SKM-1 (cell line): ENCODE measurements around the gene SDSL.

Experiments used
- DNase-seq: peaks from one replicate; lab custom pipeline; 2025; ENCODE audit not compliant: unreplicated experiment; lab: John Stamatoyannopoulos, UW

The SDSL gene

DNA sequence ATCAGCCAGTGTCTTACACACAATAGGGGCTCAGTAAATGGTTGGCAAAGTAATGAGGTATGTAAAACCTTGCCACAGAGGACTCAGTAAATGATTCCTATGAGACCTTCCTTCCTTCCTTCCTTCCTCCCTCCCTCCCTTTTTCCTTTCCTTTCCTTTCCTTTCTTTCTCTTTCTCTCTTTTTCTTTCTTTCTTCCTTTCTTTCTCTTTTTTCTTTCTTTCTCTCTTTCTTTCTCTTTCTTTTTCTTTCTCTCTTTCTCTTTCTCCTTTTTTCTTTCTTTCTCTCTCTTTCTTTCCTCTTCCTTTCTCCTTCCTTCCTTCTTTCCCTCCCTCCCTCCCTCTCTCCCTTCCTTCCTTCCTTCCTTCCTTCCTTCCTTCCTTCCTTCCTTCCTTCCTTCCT lies 26.0 kb upstream of the SDSL start:
- no peak for DNase-seq

DNA sequence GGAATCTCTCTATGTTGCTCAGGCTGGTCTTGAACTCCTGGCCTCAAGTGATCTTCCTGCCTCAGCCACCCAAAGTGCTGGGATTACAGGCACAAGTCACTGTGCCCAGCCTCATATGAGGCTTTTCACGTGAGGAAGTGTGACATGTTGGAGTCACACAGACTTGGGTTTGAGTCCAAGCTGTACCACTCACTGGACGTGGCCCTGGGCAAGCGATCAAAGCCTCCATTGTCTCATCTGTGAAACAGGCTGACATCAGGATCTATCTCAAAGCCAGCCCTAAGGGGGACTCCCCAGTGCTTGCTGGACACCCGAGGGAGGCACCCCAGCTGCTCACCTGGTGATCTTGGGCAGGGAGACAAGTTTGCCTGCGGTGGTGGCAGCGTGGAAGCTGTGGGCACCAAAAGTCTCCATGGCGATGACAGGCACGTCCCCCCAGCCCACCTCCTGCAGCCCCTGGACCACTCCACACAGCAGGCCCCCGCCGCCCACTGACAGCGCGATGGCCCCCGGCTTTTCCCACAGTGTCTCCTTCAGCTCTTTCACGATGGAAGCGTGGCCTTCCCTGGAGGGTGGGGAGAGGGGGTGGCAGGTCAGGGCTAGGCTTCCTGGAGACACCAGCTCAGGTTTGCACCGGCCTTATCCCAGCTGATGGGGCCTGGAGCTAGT lies 25.2 kb upstream of the SDSL start:
- no peak for DNase-seq

DNA sequence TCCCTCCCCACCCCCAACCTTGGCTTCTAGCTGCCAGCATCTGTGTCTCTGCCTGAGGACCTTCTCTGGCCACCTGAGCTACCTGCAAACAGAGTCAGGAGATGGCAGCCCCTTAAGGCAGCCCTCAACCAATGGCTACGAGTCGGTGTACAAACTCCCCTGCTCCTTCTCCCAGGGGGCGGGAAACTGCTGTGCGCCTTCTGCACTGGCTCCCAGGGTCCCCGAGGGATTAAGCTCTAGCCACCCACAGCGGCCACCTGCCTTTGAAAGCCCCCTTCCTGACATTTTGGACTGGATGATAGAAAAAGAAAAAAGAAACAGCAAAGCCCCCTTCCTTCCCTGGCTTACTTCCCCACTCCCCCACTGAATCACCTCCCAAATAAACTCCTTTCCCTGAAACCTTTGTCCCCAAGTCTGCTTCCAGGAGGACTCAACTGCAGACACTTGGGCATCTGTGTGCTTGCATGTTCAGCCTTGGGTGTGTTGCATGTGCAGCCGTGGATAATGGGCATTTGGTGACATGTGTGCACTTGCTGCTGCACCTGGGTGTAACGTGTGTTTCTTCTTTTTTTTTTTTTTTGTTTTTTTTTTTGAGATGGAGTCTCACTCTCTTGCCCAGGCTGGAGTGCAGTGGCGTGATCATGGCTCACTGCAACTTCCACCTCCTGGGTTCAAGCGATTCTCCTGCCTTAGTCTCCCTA lies 24.5 kb upstream of the SDSL start:
- no peak for DNase-seq

DNA sequence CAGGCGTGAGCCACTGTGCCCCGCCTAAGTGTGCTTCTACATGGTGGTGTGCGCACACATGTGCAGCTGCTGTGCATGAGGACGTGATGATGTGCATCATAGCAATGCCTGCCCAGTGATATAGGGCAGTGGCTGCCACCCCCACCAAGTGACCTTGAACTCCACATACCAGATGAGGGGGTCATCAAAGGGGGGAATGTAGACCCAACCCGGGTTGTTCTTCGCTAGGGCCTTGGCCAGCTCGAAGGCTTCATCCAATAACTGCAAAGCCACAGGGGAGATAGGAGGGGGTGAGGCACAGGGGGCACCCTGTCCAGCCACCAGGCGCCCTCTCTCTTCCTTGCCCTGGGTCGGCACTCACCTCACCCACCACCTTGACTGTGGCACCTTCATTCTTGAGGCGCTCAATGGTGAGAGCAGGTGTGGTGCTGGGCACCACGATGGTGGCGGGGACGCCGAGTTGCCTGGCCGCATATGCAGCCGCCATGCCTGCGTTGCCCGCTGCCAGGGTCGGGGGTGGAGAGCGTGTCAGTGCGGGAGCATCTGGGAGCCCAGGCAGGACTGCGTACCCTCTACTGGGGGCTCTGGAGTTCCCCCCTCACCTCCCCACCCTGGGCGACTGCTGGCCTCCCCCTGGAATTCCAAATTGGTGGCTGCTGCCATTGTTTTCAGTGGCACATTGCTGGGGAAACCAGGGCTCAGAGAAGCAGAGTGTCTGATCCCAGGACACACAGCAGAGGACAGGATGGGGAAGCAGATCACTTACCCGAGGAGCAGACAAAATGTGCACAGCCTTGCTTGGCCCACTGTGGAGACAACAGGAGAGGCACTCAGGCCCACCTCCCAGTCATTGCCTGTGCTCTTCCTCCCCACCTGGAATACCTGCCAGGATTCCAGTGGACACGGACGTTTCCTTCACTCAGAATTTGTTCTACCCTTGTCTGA lies 23.6 kb upstream of the SDSL start:
- DNase-seq: no peak

DNA sequence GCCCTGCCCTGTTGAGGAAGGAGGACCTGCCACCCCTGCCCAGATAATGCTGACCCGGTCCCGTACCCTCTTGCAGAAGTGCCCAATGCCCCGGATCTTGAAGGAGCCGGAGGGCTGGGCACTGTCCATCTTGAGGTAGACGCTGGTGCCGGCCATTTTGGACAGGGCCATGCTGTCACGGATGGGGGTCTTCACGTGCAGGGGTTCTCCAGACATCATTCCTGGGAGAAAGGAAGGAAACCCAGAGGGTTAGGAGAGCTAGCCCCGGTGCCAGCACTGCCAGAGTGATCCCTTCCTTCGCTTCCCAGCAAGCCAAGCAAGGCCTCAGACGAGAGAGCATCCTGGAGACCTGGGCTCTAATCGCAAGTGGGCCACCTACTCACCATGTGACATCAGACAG lies 22.7 kb upstream of the SDSL start:
- no peak for DNase-seq

DNA sequence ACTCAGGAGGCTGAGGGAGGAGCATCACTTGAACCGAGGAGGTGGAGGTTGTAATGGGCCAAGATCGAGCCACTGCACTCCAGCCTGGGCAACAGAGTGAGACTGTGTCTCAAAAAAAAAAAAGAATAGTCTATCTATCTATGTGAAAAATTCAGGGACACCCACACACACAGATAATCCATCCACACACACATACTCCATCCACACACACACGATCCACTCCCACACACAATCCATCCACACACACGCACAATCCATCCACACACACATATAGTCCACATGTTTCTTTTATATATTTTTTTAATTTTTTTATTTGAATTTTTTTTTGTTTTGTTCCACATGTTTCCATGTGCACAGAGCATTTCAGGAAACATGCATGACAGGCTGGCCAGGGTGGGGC lies 21.8 kb upstream of the SDSL start:
- DNase-seq: no peak

DNA sequence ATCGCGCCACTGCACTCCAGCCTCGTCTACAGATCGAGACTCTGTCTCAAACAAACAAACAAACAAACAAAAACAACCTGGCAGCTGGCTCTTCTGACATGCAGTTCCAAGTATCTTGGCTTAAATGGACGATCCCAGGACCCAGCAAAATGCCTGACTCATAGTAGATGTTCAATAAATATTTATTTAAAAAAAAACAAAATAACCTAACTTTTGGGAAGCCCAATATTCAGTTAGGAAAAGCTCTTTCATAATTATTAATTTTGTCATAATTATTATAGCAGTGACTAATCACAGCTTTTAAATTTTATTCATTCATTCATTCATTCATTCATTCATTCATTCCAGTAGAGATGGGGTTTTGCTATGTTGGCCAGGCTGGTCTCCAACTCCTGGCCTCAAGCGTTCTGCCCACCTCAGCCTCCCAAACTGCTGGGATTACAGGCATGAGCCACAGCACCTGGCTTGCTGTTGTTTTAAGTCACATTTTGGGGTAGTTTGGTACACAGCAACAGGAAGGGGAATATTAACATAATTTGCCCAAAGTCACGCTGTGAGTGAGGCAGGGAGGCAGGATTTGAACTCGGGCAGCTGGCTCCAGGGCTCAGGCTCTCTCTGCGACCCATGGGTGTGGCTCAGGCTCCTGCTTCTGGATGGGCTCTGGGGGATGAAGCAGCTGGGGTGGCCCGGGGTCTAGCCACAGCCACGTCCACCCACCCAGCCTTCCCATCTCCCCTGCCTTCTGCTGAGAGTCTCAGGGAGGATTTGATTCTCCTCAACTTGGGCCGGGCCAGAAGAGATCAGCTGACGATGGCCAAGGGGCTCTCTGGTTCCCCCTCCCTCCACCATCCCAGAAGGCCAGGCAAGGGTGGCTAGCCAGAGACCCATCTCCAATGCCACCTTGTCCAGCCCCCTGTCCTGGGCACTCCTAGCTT lies 20.8 kb upstream of the SDSL start:
- no peak for DNase-seq

DNA sequence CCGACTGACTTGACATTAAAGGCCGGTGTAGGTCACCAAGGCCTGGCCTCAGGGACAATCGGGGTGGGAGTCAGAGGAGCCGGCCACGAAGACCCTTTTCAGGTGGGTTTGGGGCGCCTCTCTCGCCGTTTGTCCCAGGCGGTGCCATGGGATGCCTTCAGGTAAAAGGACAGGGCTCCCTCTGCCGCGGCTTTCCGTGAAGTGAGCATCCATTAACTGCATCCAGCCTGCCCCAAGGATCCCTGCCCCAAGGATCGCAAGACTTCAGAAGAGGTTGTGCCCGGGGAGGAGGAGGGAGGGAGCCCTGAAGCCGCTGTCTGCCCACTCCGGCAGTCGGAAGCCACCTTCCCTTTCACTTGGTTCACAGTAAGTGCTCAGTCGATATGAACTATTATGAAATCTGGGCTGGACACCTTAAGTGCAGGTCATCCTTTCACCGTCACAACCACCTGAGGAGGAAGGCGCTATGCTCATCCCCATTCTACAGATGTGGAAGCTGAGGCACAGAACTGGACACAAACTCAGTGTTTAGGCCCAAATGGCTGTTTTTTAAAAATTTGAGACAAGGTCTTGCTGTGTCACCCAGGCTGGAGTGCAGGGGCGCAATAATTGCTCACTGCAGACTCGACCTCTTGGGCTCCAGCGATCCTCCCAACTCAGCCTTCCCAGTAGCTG lies 19.5 kb upstream of the SDSL start:
- no peak for DNase-seq

DNA sequence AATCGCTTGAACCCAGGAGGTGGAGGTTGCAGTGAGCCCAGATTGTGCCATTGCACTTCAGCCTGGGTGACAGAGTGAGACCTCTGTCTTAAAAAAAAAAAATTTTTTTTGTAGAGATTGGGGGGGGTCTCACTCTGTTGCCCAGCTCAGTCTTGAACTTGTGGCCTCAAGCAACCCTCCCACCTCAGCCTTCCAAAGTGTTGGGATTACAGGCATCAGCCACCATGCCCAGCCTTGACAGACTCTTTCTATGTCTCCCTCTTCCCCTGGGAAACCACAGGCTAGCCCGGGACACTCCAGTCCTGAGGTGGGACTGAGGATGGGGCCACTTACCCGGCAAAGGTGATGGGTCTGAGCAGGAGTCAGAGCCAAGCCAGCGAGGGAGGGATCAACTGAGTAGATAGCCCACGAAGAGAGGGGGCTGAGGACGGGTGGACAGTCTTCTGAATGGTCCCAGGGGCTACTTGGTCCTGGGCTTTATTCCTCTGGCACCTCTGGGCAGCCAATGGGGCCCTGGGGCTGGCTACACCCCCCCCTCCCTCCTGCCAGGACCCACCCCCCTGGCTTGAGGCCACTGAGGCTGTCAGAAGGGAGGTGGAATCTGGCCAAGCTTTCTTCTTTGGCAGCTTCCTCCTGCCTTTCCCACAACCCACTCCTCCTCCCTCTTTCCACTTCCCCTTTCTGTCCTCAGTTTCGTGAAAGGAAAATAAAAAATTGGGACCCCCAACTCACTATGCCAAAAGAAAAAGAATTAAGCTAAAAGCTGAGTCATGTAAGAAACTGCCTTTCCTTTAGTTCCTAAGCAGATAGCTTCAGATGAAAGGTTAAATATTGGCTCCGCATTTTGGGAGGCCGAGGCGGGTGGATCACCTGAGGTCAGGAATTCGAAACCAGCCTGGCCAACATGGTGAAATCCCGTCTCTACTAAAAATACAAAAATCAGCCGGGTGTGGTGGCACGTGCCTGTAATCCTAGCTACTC lies 18.5 kb upstream of the SDSL start, which contains the start of gene SDS:
Gene SDS (minus strand): TSS at position 453 of the 981 bp plus-strand sequence. CDS start 4,179 bp downstream, outside the sequence.
- peak; percentile 23 for DNase-seq

DNA sequence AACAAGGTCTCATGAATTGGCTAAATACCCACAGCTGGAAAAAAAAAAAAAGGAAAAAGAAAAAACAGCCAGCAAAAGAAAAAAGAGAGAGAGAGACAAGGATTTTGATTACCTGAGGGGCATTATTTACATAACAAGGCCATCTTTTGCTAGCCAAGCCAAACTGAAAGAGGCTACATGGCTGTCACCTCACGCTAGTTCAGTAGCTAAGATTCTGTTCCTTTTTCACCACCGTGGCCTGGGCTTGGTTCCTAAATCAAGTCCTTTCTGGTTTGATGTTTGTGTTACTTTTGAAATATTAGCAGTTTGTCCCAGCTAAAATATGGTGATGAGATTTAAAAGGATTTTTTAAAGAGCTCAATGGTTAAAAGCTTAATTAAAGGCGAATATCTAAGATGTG lies 16.5 kb upstream of the SDSL start:
- DNase-seq: no peak

DNA sequence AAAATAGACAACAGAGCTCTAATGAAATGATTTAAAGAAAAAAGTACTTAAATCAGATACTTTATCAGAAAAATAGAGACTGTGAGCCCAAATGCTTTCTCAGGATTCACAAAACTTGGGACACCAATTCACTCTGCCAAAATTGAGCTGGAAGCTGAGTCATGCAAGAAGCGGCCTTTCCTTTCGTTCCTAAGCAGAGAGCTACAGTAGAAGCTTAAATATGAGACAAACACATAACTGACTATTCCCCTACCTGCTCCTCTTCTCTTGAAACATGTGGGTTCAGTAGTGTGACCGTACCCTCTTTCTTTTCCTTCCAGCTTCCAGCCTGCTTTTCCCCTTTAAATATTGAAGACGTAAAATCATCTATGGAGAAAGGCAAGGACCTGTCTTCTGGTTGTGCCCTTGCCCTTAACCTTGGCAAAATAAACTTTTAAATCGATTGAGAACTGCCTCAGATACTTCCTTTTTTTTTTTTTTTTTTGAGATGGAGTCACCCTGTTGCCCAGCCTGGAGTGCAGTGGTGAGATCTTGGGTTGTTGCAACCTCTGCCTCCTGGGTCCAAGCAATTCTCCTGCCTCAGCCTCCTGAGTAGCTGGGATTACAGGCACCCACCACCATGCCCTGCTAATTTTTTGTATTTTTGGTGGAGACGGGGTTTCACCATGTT lies 14.1 kb upstream of the SDSL start:
- no peak for DNase-seq

DNA sequence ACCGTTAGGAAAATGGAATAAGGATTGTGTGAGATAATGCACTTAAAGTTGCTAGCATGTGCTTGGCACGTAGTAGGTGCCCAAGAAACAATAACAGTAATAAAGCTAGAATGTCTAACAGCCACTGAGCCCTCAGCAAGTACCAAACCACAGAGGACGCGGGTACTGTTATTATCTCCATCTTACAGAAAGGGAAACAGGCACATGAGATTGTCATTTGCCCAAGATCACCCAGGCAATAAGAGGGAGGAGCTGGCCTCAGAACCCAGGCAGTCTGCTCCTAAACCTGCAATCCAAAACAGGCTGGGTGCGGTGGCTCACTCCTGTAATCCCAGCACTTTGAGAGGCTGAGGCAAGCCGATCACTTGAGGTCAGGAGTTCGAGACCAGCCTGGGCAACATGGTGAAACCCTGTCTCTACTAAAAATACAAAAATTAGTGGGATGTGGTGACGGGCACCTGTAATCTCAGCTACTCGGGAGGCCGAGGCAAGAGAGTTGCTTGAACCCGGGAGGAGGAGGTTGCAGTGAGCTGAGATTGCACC lies 13.4 kb upstream of the SDSL start:
- no peak for DNase-seq

DNA sequence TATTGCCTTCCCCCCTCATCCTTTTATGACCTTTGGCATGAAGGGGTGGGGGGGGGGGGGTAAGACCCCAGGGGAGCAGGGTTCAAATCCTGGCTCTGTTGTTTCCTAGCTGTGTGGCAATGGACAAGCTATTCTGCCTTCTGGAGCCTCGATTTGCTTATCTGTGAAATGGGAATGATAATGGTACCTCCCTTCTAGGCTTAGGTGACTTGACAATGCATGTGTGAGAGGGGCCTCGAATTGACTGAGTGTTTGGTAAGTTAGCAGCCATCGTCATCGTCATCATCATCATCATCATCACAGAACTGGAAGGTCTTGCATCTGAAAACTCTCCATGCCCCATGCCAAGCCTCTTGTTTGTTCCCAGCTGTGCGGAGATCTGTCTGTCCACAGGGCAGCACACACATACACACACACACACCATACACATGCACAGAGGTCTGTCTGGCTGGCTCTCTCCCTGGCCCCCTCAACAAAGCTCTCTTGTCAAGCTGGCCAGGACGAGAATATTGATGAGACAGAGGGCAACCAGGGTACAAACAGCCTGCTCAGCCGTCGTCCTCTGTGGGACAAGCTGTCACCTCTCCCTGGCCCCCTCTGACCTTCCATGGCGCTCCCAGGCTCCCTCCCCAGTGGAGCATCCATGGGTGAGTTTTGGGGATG lies 12.6 kb upstream of the SDSL start:
- DNase-seq: no peak

DNA sequence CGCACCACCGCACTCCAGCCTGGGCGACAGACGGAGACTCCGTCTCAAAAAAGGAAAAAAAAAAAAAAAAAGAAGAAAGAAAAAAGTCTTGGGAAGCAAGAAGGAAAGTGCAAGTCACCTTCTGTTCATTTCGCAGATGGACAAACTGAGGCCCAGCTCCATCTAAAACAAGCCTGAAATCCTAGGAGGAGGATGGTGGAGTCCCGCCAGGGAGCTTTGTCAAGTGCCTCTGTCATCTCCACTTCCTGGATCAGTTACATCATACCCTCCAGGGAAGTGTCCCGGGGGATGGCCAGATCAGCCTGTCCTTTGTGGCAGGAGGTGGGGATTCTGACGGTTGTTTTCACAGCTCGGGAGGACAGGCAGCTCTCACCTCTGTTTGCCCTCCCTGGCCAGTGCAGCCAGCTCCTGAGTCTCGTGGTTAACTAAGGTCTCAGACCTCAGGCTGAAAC lies 8.7 kb upstream of the SDSL start:
- no peak for DNase-seq

DNA sequence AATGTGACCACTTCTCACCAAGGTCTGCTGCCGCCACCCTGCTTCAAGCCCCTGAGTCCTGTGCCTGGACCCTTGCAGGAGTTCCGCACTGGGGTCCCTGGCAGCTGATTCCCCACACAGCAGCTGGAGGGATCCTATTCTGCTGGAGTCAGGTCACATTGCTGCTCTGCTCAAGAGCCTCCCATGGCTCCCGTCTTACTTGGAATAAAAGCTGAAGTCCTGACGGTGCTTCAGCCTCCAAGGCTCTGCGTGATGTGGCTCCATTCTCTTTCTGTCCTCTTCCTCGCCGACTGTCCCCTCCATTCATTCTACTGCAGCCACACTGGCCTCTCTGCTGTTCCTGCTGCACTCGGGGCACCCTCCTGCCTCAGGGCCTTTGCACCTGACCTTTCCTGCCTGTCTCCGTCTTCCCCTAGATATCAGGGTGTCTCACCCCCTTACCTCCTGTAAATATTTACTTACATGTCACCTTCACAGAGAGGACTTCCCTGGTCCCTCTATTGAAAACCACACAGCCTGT lies 7.6 kb upstream of the SDSL start:
- DNase-seq: no peak

DNA sequence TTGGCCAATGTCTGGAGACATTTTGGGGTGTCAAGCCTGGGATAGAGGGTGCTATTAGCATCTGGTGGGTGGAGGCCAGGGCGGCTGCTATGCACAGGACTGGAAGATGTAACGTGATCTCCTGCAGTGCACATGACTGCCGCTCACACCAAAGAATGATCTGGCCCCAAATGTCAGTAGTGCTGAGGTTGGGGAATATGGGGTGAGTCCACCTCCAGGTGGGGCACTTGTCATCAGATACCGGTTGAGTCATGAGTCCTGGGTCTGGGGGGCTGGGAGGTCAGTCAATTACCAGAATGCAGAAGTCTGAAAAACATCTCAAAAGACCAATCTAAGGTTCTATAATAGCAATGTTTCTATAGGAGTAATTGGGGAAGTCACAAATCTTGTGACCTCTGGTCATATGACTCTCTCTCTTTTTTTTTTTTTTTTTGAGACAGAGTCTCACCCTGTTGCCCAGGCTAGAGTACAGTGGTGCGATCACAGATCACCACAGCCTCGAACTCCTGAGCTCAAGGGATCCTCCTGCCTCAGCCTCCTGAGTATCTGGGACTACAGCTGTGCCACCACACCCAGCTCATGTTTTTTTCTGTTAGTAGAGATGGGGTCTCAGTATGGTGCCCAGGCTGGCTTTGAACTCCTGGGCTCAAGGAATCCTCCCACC lies 6.0 kb upstream of the SDSL start:
- DNase-seq: no peak
